22Rv1 (cell line): ENCODE results near the gene CAMK2D.

Experiments used
- ZFX ChIP-seq: fragments of 450-650 bp; IDR thresholded peaks from 2 replicates; pipeline ENCODE4 v1.6.1; 2017; ENCODE audit warnings: antibody characterized with exemption, borderline replicate concordance
- TF ChIP-seq, protein P1 (sequence below): fragments of 450-650 bp; IDR thresholded peaks from 2 replicates; pipeline ENCODE4 v1.5.1; 2017; ENCODE audit warnings: mild to moderate bottlenecking

DNA sequence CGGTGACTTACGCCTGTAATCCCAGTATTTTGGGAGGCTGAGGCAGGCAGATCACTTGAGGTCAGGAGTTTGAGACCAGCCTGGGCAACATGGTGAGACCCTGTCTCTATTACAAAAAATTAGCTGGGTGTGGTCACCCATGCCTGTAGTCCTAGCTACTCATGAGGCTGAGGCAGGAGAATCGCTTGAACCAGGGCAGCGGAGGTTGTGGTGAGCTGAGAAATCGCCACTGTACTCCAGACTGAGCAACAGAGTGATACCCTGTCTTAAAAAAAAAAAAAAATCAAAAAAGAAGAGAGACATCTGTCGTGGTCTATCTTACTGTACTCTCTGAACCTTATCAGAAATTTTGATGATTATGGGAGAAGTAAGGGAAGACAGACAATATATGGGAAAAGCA is 144.3 kb downstream of the CAMK2D start:
- TF ChIP-seq, protein P1, sequence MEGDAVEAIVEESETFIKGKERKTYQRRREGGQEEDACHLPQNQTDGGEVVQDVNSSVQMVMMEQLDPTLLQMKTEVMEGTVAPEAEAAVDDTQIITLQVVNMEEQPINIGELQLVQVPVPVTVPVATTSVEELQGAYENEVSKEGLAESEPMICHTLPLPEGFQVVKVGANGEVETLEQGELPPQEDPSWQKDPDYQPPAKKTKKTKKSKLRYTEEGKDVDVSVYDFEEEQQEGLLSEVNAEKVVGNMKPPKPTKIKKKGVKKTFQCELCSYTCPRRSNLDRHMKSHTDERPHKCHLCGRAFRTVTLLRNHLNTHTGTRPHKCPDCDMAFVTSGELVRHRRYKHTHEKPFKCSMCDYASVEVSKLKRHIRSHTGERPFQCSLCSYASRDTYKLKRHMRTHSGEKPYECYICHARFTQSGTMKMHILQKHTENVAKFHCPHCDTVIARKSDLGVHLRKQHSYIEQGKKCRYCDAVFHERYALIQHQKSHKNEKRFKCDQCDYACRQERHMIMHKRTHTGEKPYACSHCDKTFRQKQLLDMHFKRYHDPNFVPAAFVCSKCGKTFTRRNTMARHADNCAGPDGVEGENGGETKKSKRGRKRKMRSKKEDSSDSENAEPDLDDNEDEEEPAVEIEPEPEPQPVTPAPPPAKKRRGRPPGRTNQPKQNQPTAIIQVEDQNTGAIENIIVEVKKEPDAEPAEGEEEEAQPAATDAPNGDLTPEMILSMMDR: no peak
- no peak for TF ChIP-seq ZFX
